Measurements from ENCODE around the gene KRTAP23-1. TPM values are rescaled to one million over a fixed set of nuclear protein-coding genes. Genes with fewer than 3 reads are reported as not detected.

The KRTAP23-1 gene
- total RNA-seq, 1 donor from 2014 or later = not detected

GRCh38 chr21:30340714-30341573, 7.5 kb downstream of the KRTAP23-1 start:
- Mint-ChIP-seq H3K27ac (ENCODE audit: unreplicated experiment) (no peak overlapping the region), H3K27me3 (ENCODE audit: low read depth) (no peaks in the 10 kb centered on the region), H3K4me1 (ENCODE audit: low read depth) (peaks cover 22% of the 10 kb centered on the region), H3K4me3 (ENCODE audit: unreplicated experiment) (no peak overlapping the region), H3K9me3 (ENCODE audit: low read depth) (peaks cover 3% of the 10 kb centered on the region), H3K36me3 (ENCODE audit: low read depth) (no peaks in the 10 kb centered on the region)
- DNase-seq (ENCODE audit: low spot score) = no peak
- TF ChIP-seq, protein P1, sequence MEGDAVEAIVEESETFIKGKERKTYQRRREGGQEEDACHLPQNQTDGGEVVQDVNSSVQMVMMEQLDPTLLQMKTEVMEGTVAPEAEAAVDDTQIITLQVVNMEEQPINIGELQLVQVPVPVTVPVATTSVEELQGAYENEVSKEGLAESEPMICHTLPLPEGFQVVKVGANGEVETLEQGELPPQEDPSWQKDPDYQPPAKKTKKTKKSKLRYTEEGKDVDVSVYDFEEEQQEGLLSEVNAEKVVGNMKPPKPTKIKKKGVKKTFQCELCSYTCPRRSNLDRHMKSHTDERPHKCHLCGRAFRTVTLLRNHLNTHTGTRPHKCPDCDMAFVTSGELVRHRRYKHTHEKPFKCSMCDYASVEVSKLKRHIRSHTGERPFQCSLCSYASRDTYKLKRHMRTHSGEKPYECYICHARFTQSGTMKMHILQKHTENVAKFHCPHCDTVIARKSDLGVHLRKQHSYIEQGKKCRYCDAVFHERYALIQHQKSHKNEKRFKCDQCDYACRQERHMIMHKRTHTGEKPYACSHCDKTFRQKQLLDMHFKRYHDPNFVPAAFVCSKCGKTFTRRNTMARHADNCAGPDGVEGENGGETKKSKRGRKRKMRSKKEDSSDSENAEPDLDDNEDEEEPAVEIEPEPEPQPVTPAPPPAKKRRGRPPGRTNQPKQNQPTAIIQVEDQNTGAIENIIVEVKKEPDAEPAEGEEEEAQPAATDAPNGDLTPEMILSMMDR (IDR thresholded peaks at IDR 0.05) = peak; percentile 90

- Mint-ChIP-seq H3K9me3 (ENCODE audit: low read depth) (no peaks in the 10 kb centered on the region), H3K36me3 (ENCODE audit: low read depth) (no peaks in the 10 kb centered on the region), H3K27me3 (ENCODE audit: low read depth) (no peaks in the 10 kb centered on the region), H3K4me1 (ENCODE audit: low read depth) (peaks cover 32% of the 10 kb centered on the region), H3K27ac (ENCODE audit: unreplicated experiment) (no peak overlapping the region), H3K4me3 (ENCODE audit: unreplicated experiment) (no peak overlapping the region)
- TF ChIP-seq, protein P1 (IDR thresholded peaks at IDR 0.05) = no peak
- DNase-seq (ENCODE audit: low spot score) = no peak
These were observed 9.7 kb downstream of the KRTAP23-1 start for GRCh38 chr21:30338717-30339116.

DNA sequence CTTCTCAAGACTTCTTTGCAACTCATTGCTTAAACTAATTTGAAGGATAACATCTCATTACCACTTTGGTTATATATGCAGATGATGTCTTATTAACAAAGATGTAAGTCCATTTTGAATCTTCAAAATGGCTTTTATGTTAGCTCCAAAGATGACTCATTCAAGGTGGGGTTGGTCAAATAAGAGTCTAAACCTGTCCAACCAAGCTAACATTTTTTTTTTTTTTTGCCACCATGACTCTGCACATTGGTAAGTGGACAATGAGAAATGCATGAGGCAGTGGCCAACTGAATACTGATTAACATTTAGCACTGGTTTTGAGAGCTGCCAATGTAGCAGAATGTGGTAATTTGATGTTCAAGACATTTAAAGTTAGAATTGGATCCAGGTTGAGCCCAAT, 10.6 kb downstream of the KRTAP23-1 start:
- peaks cover 41% of the 10 kb centered on the region for H3K4me1 Mint-ChIP-seq (ENCODE audit: low read depth)
- H3K4me3 Mint-ChIP-seq (ENCODE audit: unreplicated experiment) = no peak overlapping the region
- no peaks in the 10 kb centered on the region for H3K9me3 Mint-ChIP-seq (ENCODE audit: low read depth)
- no peaks in the 10 kb centered on the region for H3K36me3 Mint-ChIP-seq (ENCODE audit: low read depth)
- H3K27me3 Mint-ChIP-seq (ENCODE audit: low read depth) = no peaks in the 10 kb centered on the region
- no peak overlapping the region for H3K27ac Mint-ChIP-seq (ENCODE audit: unreplicated experiment)
- DNase-seq (ENCODE audit: low spot score) = no peak
- TF ChIP-seq, protein P1 (IDR thresholded peaks at IDR 0.05) = no peak

DNA sequence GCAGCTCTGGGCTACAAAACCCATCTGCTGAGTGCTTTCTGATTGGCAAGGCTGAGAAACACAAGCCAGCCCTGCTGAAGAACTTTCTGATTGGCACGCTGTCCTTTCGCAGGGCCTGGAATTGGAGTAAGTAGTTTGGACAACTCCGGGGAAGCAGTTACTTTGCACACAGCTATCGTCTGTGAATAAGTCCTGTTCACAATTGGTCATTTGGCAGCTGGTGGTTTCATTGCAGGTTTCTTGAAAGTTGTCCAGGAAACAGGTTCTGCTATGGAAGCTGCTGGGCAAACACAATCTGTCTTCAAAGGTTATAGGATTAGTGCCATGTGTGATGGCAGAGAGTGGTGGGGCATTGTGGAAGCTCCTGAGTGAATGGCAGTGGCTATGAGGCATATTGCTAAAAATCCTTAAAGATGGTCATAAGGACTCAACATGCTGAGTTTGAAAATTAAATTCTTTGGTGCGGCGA, 11.1 kb downstream of the KRTAP23-1 start, which contains the start of gene KRTAP27-1:
Gene KRTAP27-1, minus strand, starts transcription at position 419 of the 469 bp plus-strand sequence. Its CDS starts 26 bp downstream, at position 393.
- H3K4me1 Mint-ChIP-seq (ENCODE audit: low read depth) = peaks cover 43% of the 10 kb centered on the region
- no peaks in the 10 kb centered on the region for H3K27me3 Mint-ChIP-seq (ENCODE audit: low read depth)
- H3K36me3 Mint-ChIP-seq (ENCODE audit: low read depth) = no peaks in the 10 kb centered on the region
- TF ChIP-seq, protein P1 (IDR thresholded peaks at IDR 0.05) = no peak
- no peak within 1 kb of the TSS for H3K4me3 Mint-ChIP-seq (ENCODE audit: unreplicated experiment)
- H3K9me3 Mint-ChIP-seq (ENCODE audit: low read depth) = no peaks in the 10 kb centered on the region
- no peak for DNase-seq (ENCODE audit: low spot score)
- peak within 1 kb of the TSS; percentile 45 for H3K27ac Mint-ChIP-seq (ENCODE audit: unreplicated experiment)

DNA sequence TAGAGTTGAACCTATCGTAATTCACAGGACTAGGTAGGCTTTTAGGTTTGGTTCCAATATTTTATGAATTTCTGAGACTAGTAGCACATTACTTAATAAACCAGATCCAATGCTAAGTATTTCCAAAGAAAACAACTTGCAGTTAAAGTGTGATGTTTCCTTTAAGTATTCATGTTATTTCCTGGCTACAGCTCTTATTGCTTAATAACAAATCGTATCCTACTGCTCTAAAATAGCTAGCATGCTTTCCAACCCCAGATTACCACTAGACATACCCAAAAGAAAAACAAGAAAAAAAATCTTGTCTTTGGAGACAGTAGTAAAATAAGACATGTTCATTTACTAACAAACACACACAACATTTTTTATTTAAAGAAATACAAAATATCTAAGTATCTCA, 11.8 kb downstream of the KRTAP23-1 start:
- TF ChIP-seq, protein P1 (IDR thresholded peaks at IDR 0.05) = no peak
- Mint-ChIP-seq H3K27ac (ENCODE audit: unreplicated experiment) (peak overlapping the region; percentile 45), H3K4me3 (ENCODE audit: unreplicated experiment) (no peak overlapping the region), H3K9me3 (ENCODE audit: low read depth) (no peaks in the 10 kb centered on the region), H3K36me3 (ENCODE audit: low read depth) (no peaks in the 10 kb centered on the region), H3K4me1 (ENCODE audit: low read depth) (peaks cover 43% of the 10 kb centered on the region), H3K27me3 (ENCODE audit: low read depth) (no peaks in the 10 kb centered on the region)
- no peak for DNase-seq (ENCODE audit: low spot score)
